ENCODE data around the gene ZNF479. TPM values are rescaled to one million over a fixed set of nuclear protein-coding genes. Genes with fewer than 3 reads are reported as not detected.
"Not testable (repeated sequence)": the region's sequence is repeated elsewhere in the genome, so short reads cannot be mapped to it uniquely, and the experiment has no call there.

ZNF479 gene
- polyA plus RNA-seq, 4 donors, result not detected

DNA sequence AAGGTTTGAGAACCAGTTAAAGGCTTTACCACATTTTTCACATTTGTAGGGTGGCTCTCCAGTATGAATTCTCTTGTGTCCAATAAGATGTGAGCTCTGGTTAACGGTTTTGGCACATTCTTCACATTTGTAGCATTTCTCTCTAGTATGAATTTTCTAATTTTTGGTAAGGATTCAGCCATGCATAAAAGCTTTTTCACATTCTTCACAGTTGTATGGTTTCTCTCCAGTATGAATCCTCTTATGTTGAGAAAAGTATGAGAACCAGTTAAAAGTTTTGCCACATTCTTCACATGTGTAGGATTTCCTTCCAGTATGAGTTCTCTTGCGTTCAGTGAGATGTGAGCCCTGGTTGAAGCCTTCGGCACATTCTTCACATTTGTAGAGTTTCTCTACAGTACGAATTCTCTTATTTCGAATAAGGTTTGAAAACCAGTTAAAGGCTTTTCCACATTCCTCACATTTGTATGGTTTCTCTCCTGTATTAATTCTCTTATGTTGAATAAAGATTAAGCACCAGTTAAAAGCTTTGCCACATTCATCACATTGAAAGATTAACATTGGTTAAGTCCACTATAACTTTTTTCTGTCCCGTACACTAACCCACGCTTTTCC lies 33.2 kb upstream of the ZNF479 start:
- Histone ChIP-seq H3K27ac (ENCODE audit: low read depth in 1 of 3, low read length in 2 of 3) (no peak overlapping the region), H3K4me1 (ENCODE audit: control insufficient read depth in 3 of 3, insufficient read depth in 2 of 3, low read depth in 1 of 3, low read length in 2 of 3) (no peaks in the 10 kb centered on the region), H3K9me3 (ENCODE audit: control insufficient read depth in 2 of 2, insufficient read depth in 1 of 2, low read depth in 1 of 2, low read length in 1 of 2) (peaks cover 3 to 20% of the 10 kb centered on the region in 2 donors), H3K36me3 (ENCODE audit: control insufficient read depth in 3 of 3, insufficient read depth in 2 of 3, low read depth in 1 of 3, low read length in 3 of 3) (no peaks in the 10 kb centered on the region), H3K4me3 (ENCODE audit: low read depth in 1 of 3, low read length in 3 of 3) (no peak overlapping the region), H3K27me3 (ENCODE audit: control insufficient read depth in 3 of 3, insufficient read depth in 3 of 3, low read length in 3 of 3) (no peaks in the 10 kb centered on the region)
- DNase-seq, result no peak
- WGBS, 3 donors, result 76 to 80% (median 77%) methylated on average over 7 of the region's 7 CpGs
- FAIRE-seq, result no peak

DNA sequence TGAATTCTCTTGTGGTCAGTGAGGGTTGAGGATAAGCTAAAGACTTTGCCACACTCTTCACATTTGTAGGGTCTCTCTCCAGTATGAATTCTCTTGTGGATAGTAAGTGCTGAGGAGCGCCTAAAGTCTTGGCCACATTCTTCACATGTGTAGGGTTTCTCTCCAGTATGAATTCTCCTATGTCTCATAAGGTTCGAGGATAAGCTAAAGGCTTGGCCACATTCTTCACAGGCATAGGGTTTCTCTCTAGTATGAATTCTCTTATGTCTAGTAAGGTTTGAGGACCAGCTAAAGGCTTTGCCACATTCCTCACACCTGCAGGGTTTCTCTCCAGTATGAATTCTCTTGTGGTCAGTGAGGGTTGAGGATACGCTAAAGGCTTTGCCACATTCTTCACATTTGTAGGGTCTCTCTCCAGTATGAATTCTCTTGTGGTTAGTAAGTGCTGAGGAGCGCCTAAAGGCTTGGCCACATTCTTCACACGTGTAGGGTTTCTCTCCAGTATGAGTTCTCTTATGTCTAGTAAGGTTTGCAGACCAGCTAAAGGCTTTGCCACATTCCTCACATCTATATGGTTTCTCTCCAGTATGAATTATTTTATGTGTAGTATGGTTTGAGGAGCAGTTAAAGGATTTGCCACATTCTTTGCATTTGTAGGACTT lies 12.0 kb downstream of the ZNF479 start:
- H3K4me3 ChIP-seq (ENCODE audit: low read depth in 1 of 3, low read length in 3 of 3); H3K9me3 ChIP-seq (ENCODE audit: control insufficient read depth in 2 of 2, insufficient read depth in 1 of 2, low read depth in 1 of 2, low read length in 1 of 2); DNase-seq; H3K27ac ChIP-seq (ENCODE audit: low read depth in 1 of 3, low read length in 2 of 3); H3K27me3 ChIP-seq (ENCODE audit: control insufficient read depth in 3 of 3, insufficient read depth in 3 of 3, low read length in 3 of 3); FAIRE-seq; H3K4me1 ChIP-seq (ENCODE audit: control insufficient read depth in 3 of 3, insufficient read depth in 2 of 3, low read depth in 1 of 3, low read length in 2 of 3); H3K36me3 ChIP-seq (ENCODE audit: control insufficient read depth in 3 of 3, insufficient read depth in 2 of 3, low read depth in 1 of 3, low read length in 3 of 3): not testable (repeated sequence)
- WGBS, 3 donors, result 68 to 79% (median 72%) methylated on average over 5 of the region's 5 CpGs

Measured in small intestine (tissue), 7 donors.